H1 (cell line): ENCODE measurements around the gene CYTL1. TPM values are rescaled to one million over a fixed set of nuclear protein-coding genes. Genes with fewer than 3 reads are reported as not detected.

Experiments used
- CTCF ChIA-PET: fragments of 300-600 bp; sonication (Branson Sonifier 250); formaldehyde crosslinking; loops from one replicate; lab custom pipeline; 2021; ENCODE audit not compliant: partially characterized antibody; lab: Charles Lee
- POLR2A ChIA-PET: fragments of 300-600 bp; sonication (Branson Sonifier 250); formaldehyde crosslinking; loops from one replicate; lab custom pipeline; 2021; ENCODE audit warnings: inconsistent platforms; ENCODE audit not compliant: partially characterized antibody; lab: Charles Lee
- DNase-seq, 2 experiments: peaks; one replicate each; pipeline versions ENCODE4 v3.0.0 to v3.0.0-alpha.2; 2010 to 2022; ENCODE audit warnings: low spot score in 2 of 2, low read depth in 1 of 2, mixed read lengths in 1 of 2
- FAIRE-seq: peaks from 2 replicates; lab custom pipeline; 2011; peaks lifted over from hg19 to GRCh38; lab: Jason Lieb, UNC
- H2AFZ ChIP-seq: 2 replicates; pipeline ENCODE4 v1.8.1; 2012; ENCODE audit warnings: low read length, inconsistent platforms
- H2AK5ac ChIP-seq: 2 replicates; pipeline ENCODE4 v1.6.1; 2013; ENCODE audit warnings: low read depth, low read length
- H2BK120ac ChIP-seq: replicated peaks from 2 replicates; pipeline ENCODE3; 2013; ENCODE audit warnings: low read depth, low read length, inconsistent platforms
- H2BK12ac ChIP-seq: 2 replicates; pipeline ENCODE4 v1.6.1; 2013; ENCODE audit warnings: low read depth, low read length
- H2BK15ac ChIP-seq: 2 replicates; pipeline ENCODE4 v1.6.1; 2013; ENCODE audit warnings: low read length
- H2BK20ac ChIP-seq: 2 replicates; pipeline ENCODE4 v1.6.1; 2013; ENCODE audit warnings: low read length
- H2BK5ac ChIP-seq: 2 replicates; pipeline ENCODE4 v1.6.1; 2013; ENCODE audit warnings: low read depth, low read length
- H3K14ac ChIP-seq: 2 replicates; pipeline ENCODE4 v1.6.1; 2013; ENCODE audit warnings: inconsistent platforms; ENCODE audit not compliant: insufficient read length
- H3K18ac ChIP-seq: 2 replicates; pipeline ENCODE4 v1.6.1; 2013; ENCODE audit warnings: low read length; ENCODE audit errors: extremely low read depth
- H3K23ac ChIP-seq: 2 replicates; pipeline ENCODE4 v1.6.1; 2013; ENCODE audit warnings: inconsistent platforms; ENCODE audit not compliant: insufficient read length
- H3K23me2 ChIP-seq: 2 replicates; pipeline ENCODE4 v1.6.1; 2013; ENCODE audit warnings: low read depth, low read length
- H3K27ac ChIP-seq: 2 replicates; pipeline ENCODE4 v1.6.1; 2011; ENCODE audit warnings: low read depth, low read length, inconsistent platforms
- H3K27me3 ChIP-seq, 4 experiments: replicated peaks in 1 of 4; 1 replicate in 1 of 4; 2 replicates in 3 of 4; pipeline versions ENCODE4 v1.6.1 to v1.8.1; 2011 to 2013; ENCODE audit warnings: low read length in 3 of 4, mild to moderate bottlenecking in 3 of 4, inconsistent platforms in 2 of 4, mixed read lengths in 2 of 4, moderate library complexity in 1 of 4; ENCODE audit not compliant: control insufficient read depth in 3 of 4, insufficient read depth in 3 of 4; ENCODE audit errors: extremely low read depth in 1 of 4
- H3K36me3 ChIP-seq, 4 experiments: 2 replicates each; pipeline versions ENCODE4 v1.6.1 to v1.8.1; 2011 to 2013; ENCODE audit warnings: mild to moderate bottlenecking in 4 of 4, low read length in 3 of 4, moderate library complexity in 2 of 4, control low read depth in 1 of 4, inconsistent platforms in 1 of 4; ENCODE audit not compliant: insufficient read depth in 4 of 4, control insufficient read depth in 2 of 4
- H3K4ac ChIP-seq: replicated peaks from 2 replicates; pipeline ENCODE3; 2013; ENCODE audit warnings: low read length, low read depth, mixed read lengths, inconsistent platforms; ENCODE audit not compliant: insufficient read length
- H3K4me1 ChIP-seq, 4 experiments: replicated peaks in 1 of 4; 1 replicate in 1 of 4; 2 replicates in 3 of 4; pipeline versions ENCODE4 v1.6.1 to v1.8.1; 2011 to 2013; ENCODE audit warnings: low read length in 3 of 4, inconsistent platforms in 2 of 4, mixed read lengths in 1 of 4; ENCODE audit not compliant: insufficient read depth in 4 of 4, control insufficient read depth in 3 of 4
- H3K4me2 ChIP-seq, 2 experiments: 2 replicates each; pipeline versions ENCODE4 v1.6.1 to v1.8.1; 2011 to 2013; ENCODE audit warnings: low read depth in 2 of 2, low read length in 2 of 2, control low read depth in 1 of 2, inconsistent platforms in 1 of 2, mild to moderate bottlenecking in 1 of 2; ENCODE audit not compliant: insufficient read depth in 1 of 2
- H3K4me3 ChIP-seq, 4 experiments: fragments of 200-600, 300-600 bp in 1 of 4; sonication (generic), shearing (Covaris generic), sonication (Bioruptor Twin) in 1 of 4; 2 replicates each; pipeline versions ENCODE4 v1.5.1 to v1.8.1; 2011 to 2016; ENCODE audit warnings: low read length in 4 of 4, low read depth in 3 of 4, control low read depth in 2 of 4, inconsistent platforms in 2 of 4, mild to moderate bottlenecking in 2 of 4, mixed read lengths in 1 of 4, moderate library complexity in 1 of 4; ENCODE audit not compliant: insufficient read depth in 2 of 4; ENCODE audit errors: extremely low read depth in 1 of 4
- H3K56ac ChIP-seq: replicated peaks from 2 replicates; pipeline ENCODE3; 2013; ENCODE audit warnings: low read depth, mild to moderate bottlenecking, mixed read lengths, low read length, inconsistent platforms; ENCODE audit not compliant: insufficient read length
- H3K79me1 ChIP-seq: 2 replicates; pipeline ENCODE4 v1.6.1; 2013; ENCODE audit warnings: low read depth, low read length, control low read depth
- H3K79me2 ChIP-seq, 2 experiments: 2 replicates each; pipeline versions ENCODE4 v1.6.1 to v1.8.1; 2012 to 2013; ENCODE audit warnings: low read length in 2 of 2, mild to moderate bottlenecking in 2 of 2, inconsistent platforms in 1 of 2; ENCODE audit not compliant: insufficient read depth in 2 of 2, control insufficient read depth in 1 of 2
- H3K9ac ChIP-seq, 4 experiments: replicated peaks in 1 of 4; 1 replicate in 1 of 4; 2 replicates in 3 of 4; pipeline versions ENCODE4 v1.6.1 to v1.8.1; 2011 to 2013; ENCODE audit warnings: low read depth in 3 of 4, low read length in 3 of 4, control low read depth in 2 of 4, mild to moderate bottlenecking in 2 of 4, moderate library complexity in 2 of 4, inconsistent platforms in 1 of 4; ENCODE audit errors: extremely low read depth in 1 of 4
- H3K9me3 ChIP-seq, 2 experiments: 2 replicates each; pipeline versions ENCODE4 v1.6.1 to v1.8.1; 2012 to 2013; ENCODE audit warnings: mild to moderate bottlenecking in 2 of 2, moderate library complexity in 2 of 2, control low read depth in 1 of 2, inconsistent platforms in 1 of 2, low read depth in 1 of 2, low read length in 1 of 2, mixed read lengths in 1 of 2; ENCODE audit not compliant: insufficient read depth in 2 of 2
- H4K20me1 ChIP-seq, 2 experiments: replicated peaks in 1 of 2; 2 replicates each; pipeline versions ENCODE3 to v1.8.1; 2011 to 2013; ENCODE audit warnings: inconsistent platforms in 2 of 2, low read length in 2 of 2, mild to moderate bottlenecking in 1 of 2; ENCODE audit not compliant: insufficient read depth in 2 of 2, control insufficient read depth in 1 of 2
- H4K5ac ChIP-seq: 2 replicates; pipeline ENCODE4 v1.6.1; 2013; ENCODE audit warnings: low read length, low read depth, mixed read lengths, inconsistent platforms; ENCODE audit not compliant: insufficient read length
- H4K8ac ChIP-seq: 2 replicates; pipeline ENCODE4 v1.8.0; 2013; ENCODE audit warnings: mild to moderate bottlenecking, moderate library complexity, low read length, inconsistent platforms; ENCODE audit not compliant: insufficient read depth; ENCODE audit errors: extremely low read depth
- H4K91ac ChIP-seq: replicated peaks from 2 replicates; pipeline ENCODE3; 2013; ENCODE audit warnings: low read length, mixed read lengths, inconsistent platforms; ENCODE audit not compliant: insufficient read length
- ATF2 ChIP-seq: IDR thresholded peaks from 2 replicates; pipeline ENCODE4 v1.6.1; 2012; ENCODE audit warnings: low read length, inconsistent platforms
- ATF3 ChIP-seq: IDR thresholded peaks from 2 replicates; pipeline ENCODE4 v1.6.1; 2011; ENCODE audit warnings: low read depth, mild to moderate bottlenecking, low read length; ENCODE audit not compliant: insufficient read depth
- BRCA1 ChIP-seq: IDR thresholded peaks from 2 replicates; pipeline ENCODE4 v1.6.1; 2012; ENCODE audit warnings: low read depth, low read length, improper control_type of control experiment
- CHD2 ChIP-seq: IDR thresholded peaks from 2 replicates; pipeline ENCODE4 v1.6.1; 2012; ENCODE audit warnings: low read length, improper control_type of control experiment
- JUN ChIP-seq: IDR thresholded peaks from 2 replicates; pipeline ENCODE4 v1.6.1; 2011; ENCODE audit warnings: low read depth, mild to moderate bottlenecking, improper control_type of control experiment, low read length
- JUND ChIP-seq: IDR thresholded peaks from 2 replicates; pipeline ENCODE4 v1.6.1; 2011; ENCODE audit warnings: mild to moderate bottlenecking, improper control_type of control experiment, low read length
- POLR2AphosphoS5 ChIP-seq: IDR thresholded peaks from 2 replicates; pipeline ENCODE4 v1.6.1; 2011; ENCODE audit warnings: low read depth, low read length
- POU5F1 ChIP-seq: IDR thresholded peaks from 2 replicates; pipeline ENCODE4 v1.6.1; 2011; ENCODE audit warnings: low read depth, mild to moderate bottlenecking, low read length, moderate library complexity
- RFX5 ChIP-seq: IDR thresholded peaks from 2 replicates; pipeline ENCODE4 v1.6.1; 2011; ENCODE audit warnings: low read depth, low read length, improper control_type of control experiment, borderline replicate concordance
- WGBS, 2 experiments: shearing (Covaris generic) in 1 of 2; methylation state at CpG; one replicate each; pipeline versions ENCODE4 v1.1.6 to v1.1.7; 2013 to 2015; ENCODE audit warnings: low lambda C conversion rate in 2 of 2, mixed read lengths in 2 of 2, inconsistent platforms in 1 of 2, low coverage in 1 of 2, missing lambda C conversion rate in 1 of 2; ENCODE audit not compliant: insufficient replicate concordance in 2 of 2, insufficient coverage in 1 of 2, insufficient read length in 1 of 2; ENCODE audit errors: extremely low coverage in 1 of 2, missing lambda C conversion rate in 1 of 2; 5-methylcytosine and 5-hydroxymethylcytosine counted together
- polyA plus RNA-seq, 7 experiments: library from polyadenylated mRNA; depleted of rRNA in 3 of 7; stranded (reverse) in 5 of 7; unstranded in 2 of 7; fragments of >200 nt in 5 of 7; fragments of 200-250 nt in 2 of 7; gene quantifications; 1 replicate in 5 of 7; 2 replicates in 1 of 7; 4 replicates in 1 of 7; pipeline versions ENCODE4 v1.2.1 to v1.2.3, GENCODE V29; 2011 to 2013; ENCODE audit warnings: missing spikeins in 2 of 7, mixed read lengths in 2 of 7
- total RNA-seq: library from RNA; stranded (reverse); fragmentation: NEBNext Ultra II Directional; extraction: Animal tissue kit (Norgen Biotek cat#: 25700); gene quantifications from 2 replicates; pipeline ENCODE4 v1.2.1, GENCODE V29; 2021

CYTL1 gene
- total and polyA plus RNA-seq, 2 of the 8 experiments (the other 6 are each of a cell fraction or from before 2014, with no cell fraction given) = 8.6 to 9.8 TPM

GRCh38 chr4:5012244-5012898 lies 6.9 kb downstream of the CYTL1 start:
- TF ChIP-seq ATF3 (no peak), ATF2 (no peak), POLR2AphosphoS5 (no peak), JUND (no peak), BRCA1 (no peak), RFX5 (no peak), POU5F1 (no peak), CHD2 (no peak), JUN (no peak)
- Histone ChIP-seq H3K27me3 (no peaks in the 10 kb centered on the region; a peak in 1 of 7 replicates), H4K5ac (no peak overlapping the region), H2BK20ac (no peak overlapping the region), H3K56ac (no peak overlapping the region), H2BK12ac (no peak overlapping the region), H3K14ac (no peak overlapping the region), H3K23ac (no peak overlapping the region), H2BK15ac (no peak overlapping the region), H3K4me2 (no peak overlapping the region), H3K9ac (no peak overlapping the region), H3K27ac (no peak overlapping the region), H3K4me1 (no peaks in the 10 kb centered on the region), H3K23me2 (no peaks in the 10 kb centered on the region; the same call in 1 of the 2 replicates), H4K8ac (no peak overlapping the region), H3K36me3 (no peaks in the 10 kb centered on the region), H2BK5ac (no peak overlapping the region), H2AFZ (no peak overlapping the region), H2AK5ac (no peak overlapping the region), H3K4ac (no peak overlapping the region), H3K9me3 (no peaks in the 10 kb centered on the region), H3K79me1 (no peaks in the 10 kb centered on the region), H4K20me1 (no peaks in the 10 kb centered on the region), H3K79me2 (no peaks in the 10 kb centered on the region), H3K18ac (no peak overlapping the region), H4K91ac (no peak overlapping the region), H3K4me3 (no peak overlapping the region), H2BK120ac (no peak overlapping the region)
- DNase-seq = no peak
- 81% methylated on average over 5 of the region's 5 CpGs; no CpG with 5 or more reads in 1 of the 2 experiments for WGBS, 2 experiments
- no peak for FAIRE-seq
- ChIA-PET POLR2A (no interaction called here), CTCF (interaction anchor here (0.8 to 1.0 kb wide), 3 partner anchors 38 to 486 kb away, joined by 3 read pairs; partner anchors contain the start of gene STK32B)
